HepG2 (cell line): ENCODE data around the gene ZNF230. TPM values are rescaled to one million over a fixed set of nuclear protein-coding genes. Genes with fewer than 3 reads are reported as not detected.
A peak's percentile ranks its signal among the peaks of the same experiment; 100 is the strongest.

Experiments used
- CBX2 ChIP-seq, 2 experiments: fragments of 200-600 bp in 1 of 2; sonication (generic); formaldehyde crosslinking in 1 of 2; IDR thresholded peaks; 2 replicates each; pipeline versions ENCODE4 v1.7.0 to v1.8.1; 2018 to 2022; ENCODE audit warnings: low read depth in 2 of 2, low read length in 1 of 2, mild to moderate bottlenecking in 1 of 2, missing genetic modification reagents in 1 of 2
- FOXK1 ChIP-seq: sonication (generic); formaldehyde crosslinking; IDR thresholded peaks from 2 replicates; pipeline ENCODE4 v1.4.0; 2020; ENCODE audit warnings: low read depth, missing genetic modification reagents, borderline replicate concordance
- MYC ChIP-seq: sonication (generic); formaldehyde crosslinking; IDR thresholded peaks from 2 replicates; pipeline ENCODE4 v1.9.0; 2021; ENCODE audit warnings: missing genetic modification reagents, borderline replicate concordance
- NFKB2 ChIP-seq: sonication (generic); formaldehyde crosslinking; IDR thresholded peaks from 2 replicates; pipeline ENCODE4 v1.4.0; 2020; ENCODE audit warnings: missing genetic modification reagents, borderline replicate concordance
- PHF20 ChIP-seq: sonication (generic); formaldehyde crosslinking; IDR thresholded peaks from 2 replicates; pipeline ENCODE4 v1.5.0; 2020; ENCODE audit warnings: mild to moderate bottlenecking, missing genetic modification reagents
- SUZ12 ChIP-seq: fragments of 150-350 bp; IDR thresholded peaks from 2 replicates; pipeline ENCODE4 v1.6.1; 2014; ENCODE audit warnings: low read depth, low read length
- ZNF224 ChIP-seq: sonication (generic); formaldehyde crosslinking; IDR thresholded peaks from 2 replicates; pipeline ENCODE4 v1.5.0; 2020; ENCODE audit warnings: mild to moderate bottlenecking, missing genetic modification reagents
- ZNF350 ChIP-seq: sonication (generic); formaldehyde crosslinking; IDR thresholded peaks from 2 replicates; pipeline ENCODE4 v1.4.0; 2020; ENCODE audit warnings: mild to moderate bottlenecking, low read depth, missing genetic modification reagents, borderline replicate concordance
- polyA plus RNA-seq, 8 experiments: library from polyadenylated mRNA; depleted of rRNA in 3 of 8; stranded (reverse) in 7 of 8; unstranded in 1 of 8; fragments of >200 nt; fragmentation: Illumina TruSeq in 4 of 8; extraction: Trizol in 4 of 8; gene quantifications; 2 replicates each; pipeline versions ENCODE4 v1.2.1 to v1.2.3, GENCODE V29; 2011 to 2016; ENCODE audit warnings: low read depth in 4 of 8, missing spikeins in 1 of 8, mixed read lengths in 1 of 8; ENCODE audit not compliant: insufficient read depth in 1 of 8
- total RNA-seq, 5 experiments: library from RNA; depleted of rRNA; stranded (reverse); fragments of >200 nt; fragmentation: Illumina TruSeq; extraction: Trizol; gene quantifications; 2 replicates each; pipeline ENCODE4 v1.2.3, GENCODE V29; 2016; ENCODE audit warnings: low read depth in 1 of 5
- TF ChIP-seq, protein P1 (sequence below): sonication (generic); formaldehyde crosslinking; IDR thresholded peaks from 2 replicates; pipeline ENCODE4 v1.5.1; 2020; ENCODE audit warnings: mild to moderate bottlenecking, missing genetic modification reagents, moderate library complexity
- TF ChIP-seq, protein P2 (sequence below): sonication (generic); formaldehyde crosslinking; IDR thresholded peaks from 2 replicates; pipeline ENCODE4 v1.8.1; 2022; ENCODE audit warnings: low read depth, mild to moderate bottlenecking, missing genetic modification reagents
- TF ChIP-seq, protein P3 (sequence below): sonication (generic); formaldehyde crosslinking; IDR thresholded peaks from 2 replicates; pipeline ENCODE4 v1.8.1; 2023; ENCODE audit warnings: mild to moderate bottlenecking, moderate library complexity, missing genetic modification reagents
- TF ChIP-seq, protein P4 (sequence below): IDR thresholded peaks from 2 replicates; pipeline ENCODE4 v1.6.1; 2016; ENCODE audit warnings: low read depth

ZNF230 gene
- total and polyA plus RNA-seq, 2 of the 13 experiments (the other 11 are each of a cell fraction or from before 2014, with no cell fraction given), result 2.4 to 5.5 TPM

DNA sequence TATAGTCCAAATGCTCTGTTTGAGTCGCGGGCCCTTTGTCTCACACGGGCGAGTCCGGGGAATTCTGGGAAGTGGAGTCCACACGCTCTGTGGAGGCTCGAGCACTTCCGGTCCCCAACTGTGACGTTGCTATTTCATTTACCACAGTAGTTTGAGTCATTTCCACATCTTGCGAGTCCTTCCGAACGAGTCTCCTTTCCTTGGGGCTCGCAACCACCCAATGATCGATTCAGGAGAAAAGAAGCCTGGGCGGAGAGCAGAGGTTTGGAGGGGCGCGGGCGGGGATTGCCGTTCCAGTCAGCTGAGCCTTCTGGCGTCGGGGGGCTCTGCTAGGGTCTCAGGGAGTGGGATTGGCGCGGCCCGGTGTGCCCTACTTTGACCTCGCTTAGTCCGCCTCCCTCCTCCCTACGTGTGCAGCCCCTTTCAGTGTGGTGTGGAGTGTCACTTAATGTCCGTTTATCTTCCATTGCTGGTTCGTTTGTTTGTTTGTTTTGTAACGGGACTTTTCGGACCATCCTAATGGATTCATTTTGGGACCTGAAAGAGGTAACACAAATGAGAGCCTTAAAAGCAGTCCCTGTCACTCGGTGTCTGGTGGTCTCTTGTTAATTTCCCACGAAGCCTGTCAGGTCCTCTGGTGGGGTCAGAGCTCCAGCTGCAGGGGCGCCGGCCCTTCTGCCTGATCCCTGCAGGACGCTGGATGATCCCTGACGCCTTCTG is 22.6 kb downstream of the ZNF230 start, which contains the start of gene ZNF222 (continued):
- TF ChIP-seq, protein P1, sequence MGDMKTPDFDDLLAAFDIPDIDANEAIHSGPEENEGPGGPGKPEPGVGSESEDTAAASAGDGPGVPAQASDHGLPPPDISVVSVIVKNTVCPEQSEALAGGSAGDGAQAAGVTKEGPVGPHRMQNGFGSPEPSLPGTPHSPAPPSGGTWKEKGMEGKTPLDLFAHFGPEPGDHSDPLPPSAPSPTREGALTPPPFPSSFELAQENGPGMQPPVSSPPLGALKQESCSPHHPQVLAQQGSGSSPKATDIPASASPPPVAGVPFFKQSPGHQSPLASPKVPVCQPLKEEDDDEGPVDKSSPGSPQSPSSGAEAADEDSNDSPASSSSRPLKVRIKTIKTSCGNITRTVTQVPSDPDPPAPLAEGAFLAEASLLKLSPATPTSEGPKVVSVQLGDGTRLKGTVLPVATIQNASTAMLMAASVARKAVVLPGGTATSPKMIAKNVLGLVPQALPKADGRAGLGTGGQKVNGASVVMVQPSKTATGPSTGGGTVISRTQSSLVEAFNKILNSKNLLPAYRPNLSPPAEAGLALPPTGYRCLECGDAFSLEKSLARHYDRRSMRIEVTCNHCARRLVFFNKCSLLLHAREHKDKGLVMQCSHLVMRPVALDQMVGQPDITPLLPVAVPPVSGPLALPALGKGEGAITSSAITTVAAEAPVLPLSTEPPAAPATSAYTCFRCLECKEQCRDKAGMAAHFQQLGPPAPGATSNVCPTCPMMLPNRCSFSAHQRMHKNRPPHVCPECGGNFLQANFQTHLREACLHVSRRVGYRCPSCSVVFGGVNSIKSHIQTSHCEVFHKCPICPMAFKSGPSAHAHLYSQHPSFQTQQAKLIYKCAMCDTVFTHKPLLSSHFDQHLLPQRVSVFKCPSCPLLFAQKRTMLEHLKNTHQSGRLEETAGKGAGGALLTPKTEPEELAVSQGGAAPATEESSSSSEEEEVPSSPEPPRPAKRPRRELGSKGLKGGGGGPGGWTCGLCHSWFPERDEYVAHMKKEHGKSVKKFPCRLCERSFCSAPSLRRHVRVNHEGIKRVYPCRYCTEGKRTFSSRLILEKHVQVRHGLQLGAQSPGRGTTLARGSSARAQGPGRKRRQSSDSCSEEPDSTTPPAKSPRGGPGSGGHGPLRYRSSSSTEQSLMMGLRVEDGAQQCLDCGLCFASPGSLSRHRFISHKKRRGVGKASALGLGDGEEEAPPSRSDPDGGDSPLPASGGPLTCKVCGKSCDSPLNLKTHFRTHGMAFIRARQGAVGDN (CRISPR knock-in tag), result peak; percentile 64
- TF ChIP-seq, protein P2, sequence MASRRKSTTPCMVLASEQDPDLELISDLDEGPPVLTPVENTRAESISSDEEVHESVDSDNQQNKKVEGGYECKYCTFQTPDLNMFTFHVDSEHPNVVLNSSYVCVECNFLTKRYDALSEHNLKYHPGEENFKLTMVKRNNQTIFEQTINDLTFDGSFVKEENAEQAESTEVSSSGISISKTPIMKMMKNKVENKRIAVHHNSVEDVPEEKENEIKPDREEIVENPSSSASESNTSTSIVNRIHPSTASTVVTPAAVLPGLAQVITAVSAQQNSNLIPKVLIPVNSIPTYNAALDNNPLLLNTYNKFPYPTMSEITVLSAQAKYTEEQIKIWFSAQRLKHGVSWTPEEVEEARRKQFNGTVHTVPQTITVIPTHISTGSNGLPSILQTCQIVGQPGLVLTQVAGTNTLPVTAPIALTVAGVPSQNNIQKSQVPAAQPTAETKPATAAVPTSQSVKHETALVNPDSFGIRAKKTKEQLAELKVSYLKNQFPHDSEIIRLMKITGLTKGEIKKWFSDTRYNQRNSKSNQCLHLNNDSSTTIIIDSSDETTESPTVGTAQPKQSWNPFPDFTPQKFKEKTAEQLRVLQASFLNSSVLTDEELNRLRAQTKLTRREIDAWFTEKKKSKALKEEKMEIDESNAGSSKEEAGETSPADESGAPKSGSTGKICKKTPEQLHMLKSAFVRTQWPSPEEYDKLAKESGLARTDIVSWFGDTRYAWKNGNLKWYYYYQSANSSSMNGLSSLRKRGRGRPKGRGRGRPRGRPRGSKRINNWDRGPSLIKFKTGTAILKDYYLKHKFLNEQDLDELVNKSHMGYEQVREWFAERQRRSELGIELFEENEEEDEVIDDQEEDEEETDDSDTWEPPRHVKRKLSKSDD (CRISPR knock-in tag), result no peak
- peak; percentile 52; the same call in 1 of the 2 replicates for TF ChIP-seq NFKB2 (CRISPR knock-in tag)
- TF ChIP-seq FOXK1, result 0 out of 2 replicates have a peak, but pooled peaks have one; percentile 41
- 0 out of 2 replicates have a peak, but pooled peaks have one; percentile 22 for TF ChIP-seq MYC (CRISPR knock-in tag)
- TF ChIP-seq, protein P3, sequence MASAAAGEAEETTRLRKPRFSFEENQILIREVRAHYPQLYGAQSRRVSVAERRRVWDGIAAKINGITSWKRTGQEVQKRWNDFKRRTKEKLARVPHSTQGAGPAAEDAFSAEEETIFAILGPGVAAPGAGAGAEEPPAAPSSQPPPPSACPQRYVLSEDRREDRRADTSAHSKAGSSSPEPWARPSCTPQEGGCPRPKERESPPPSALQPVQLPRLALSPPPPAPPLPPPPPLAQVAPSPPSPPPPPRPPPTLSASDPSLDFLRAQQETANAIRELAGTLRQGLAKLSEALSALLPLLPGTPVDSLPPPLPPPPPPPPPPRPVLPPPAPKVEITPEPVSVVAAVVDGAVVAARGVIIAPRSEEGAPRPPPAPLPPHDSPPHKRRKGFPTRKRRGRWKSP, result 0 out of 2 replicates have a peak, but pooled peaks have one; percentile 21
- TF ChIP-seq PHF20 (CRISPR knock-in tag), result peak; percentile 82
- TF ChIP-seq ZNF224 (CRISPR knock-in tag), result no peak
- peak; percentile 51 for TF ChIP-seq SUZ12
- TF ChIP-seq, protein P4, sequence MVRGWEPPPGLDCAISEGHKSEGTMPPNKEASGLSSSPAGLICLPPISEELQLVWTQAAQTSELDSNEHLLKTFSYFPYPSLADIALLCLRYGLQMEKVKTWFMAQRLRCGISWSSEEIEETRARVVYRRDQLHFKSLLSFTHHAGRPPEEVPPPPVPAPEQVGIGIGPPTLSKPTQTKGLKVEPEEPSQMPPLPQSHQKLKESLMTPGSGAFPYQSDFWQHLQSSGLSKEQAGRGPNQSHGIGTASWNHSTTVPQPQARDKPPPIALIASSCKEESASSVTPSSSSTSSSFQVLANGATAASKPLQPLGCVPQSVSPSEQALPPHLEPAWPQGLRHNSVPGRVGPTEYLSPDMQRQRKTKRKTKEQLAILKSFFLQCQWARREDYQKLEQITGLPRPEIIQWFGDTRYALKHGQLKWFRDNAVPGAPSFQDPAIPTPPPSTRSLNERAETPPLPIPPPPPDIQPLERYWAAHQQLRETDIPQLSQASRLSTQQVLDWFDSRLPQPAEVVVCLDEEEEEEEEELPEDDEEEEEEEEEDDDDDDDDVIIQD, result peak; percentile 32; the same call in 1 of the 2 replicates
- TF ChIP-seq CBX2 (IDR thresholded peaks at IDR 0.05; ENCODE audit: low read depth, low read length), result no peak
- no peak for TF ChIP-seq CBX2 (CRISPR knock-in tag; IDR thresholded peaks at IDR 0.05; ENCODE audit: low read depth)
- 0 out of 2 replicates have a peak, but pooled peaks have one; percentile 33 for TF ChIP-seq ZNF350 (CRISPR knock-in tag)
